ENCODE data around the gene FOCAD.

DNA sequence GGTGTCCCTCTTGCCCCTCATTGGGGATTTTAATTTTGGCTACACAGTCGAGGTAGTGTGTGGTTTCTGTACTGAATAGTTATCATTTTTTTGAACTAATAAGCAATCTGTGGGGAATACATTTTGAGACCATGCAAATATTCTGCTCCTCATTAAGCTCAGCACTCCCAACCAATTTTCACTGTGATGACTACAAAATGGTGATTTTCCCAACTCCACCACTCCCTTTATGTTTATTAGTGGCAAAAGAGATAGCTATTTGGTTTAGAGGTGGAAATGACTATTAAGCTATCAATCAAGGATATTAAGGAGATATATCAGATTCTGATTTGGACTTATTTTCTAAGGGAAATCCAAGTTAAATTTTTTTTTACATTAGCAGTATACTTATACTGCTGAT, 62.9 kb downstream of the FOCAD start:
- TF ChIP-seq, protein P1, sequence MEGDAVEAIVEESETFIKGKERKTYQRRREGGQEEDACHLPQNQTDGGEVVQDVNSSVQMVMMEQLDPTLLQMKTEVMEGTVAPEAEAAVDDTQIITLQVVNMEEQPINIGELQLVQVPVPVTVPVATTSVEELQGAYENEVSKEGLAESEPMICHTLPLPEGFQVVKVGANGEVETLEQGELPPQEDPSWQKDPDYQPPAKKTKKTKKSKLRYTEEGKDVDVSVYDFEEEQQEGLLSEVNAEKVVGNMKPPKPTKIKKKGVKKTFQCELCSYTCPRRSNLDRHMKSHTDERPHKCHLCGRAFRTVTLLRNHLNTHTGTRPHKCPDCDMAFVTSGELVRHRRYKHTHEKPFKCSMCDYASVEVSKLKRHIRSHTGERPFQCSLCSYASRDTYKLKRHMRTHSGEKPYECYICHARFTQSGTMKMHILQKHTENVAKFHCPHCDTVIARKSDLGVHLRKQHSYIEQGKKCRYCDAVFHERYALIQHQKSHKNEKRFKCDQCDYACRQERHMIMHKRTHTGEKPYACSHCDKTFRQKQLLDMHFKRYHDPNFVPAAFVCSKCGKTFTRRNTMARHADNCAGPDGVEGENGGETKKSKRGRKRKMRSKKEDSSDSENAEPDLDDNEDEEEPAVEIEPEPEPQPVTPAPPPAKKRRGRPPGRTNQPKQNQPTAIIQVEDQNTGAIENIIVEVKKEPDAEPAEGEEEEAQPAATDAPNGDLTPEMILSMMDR (IDR thresholded peaks at IDR 0.05; ENCODE audit: insufficient read depth, low read depth, low read length) = no peak
- no peak for TF ChIP-seq EZH2 (IDR thresholded peaks at IDR 0.05; ENCODE audit: insufficient read depth, low read length)
